Activated T-cell treated with anti-CD3 and anti-CD28 coated beads, Interleukin-2, amount 50 U/mL, for 4 hours (primary cell): ENCODE measurements around the gene LEMD2. TPM values are rescaled to one million over a fixed set of nuclear protein-coding genes. Genes with fewer than 3 reads are reported as not detected.

Experiments
- ATAC-seq, 2 donors: fragments of 200-7000 bp; cut with Tn5 transposase; one replicate each; pipeline ENCODE4 v1.10.0; 2021
- DNase-seq: peaks from one replicate; pipeline ENCODE4 v3.0.0-alpha.2; 2020
- H3K27me3 Mint-ChIP-seq: one replicate; pipeline ENCODE4 v1.8.0; 2021; ENCODE audit warnings: low read depth, mixed read lengths
- H3K36me3 Mint-ChIP-seq: one replicate; pipeline ENCODE4 v1.8.0; 2022; ENCODE audit warnings: mixed read lengths; ENCODE audit not compliant: insufficient read depth
- H3K4me1 Mint-ChIP-seq: one replicate; pipeline ENCODE4 v1.8.0; 2021; ENCODE audit warnings: low read depth, mixed read lengths
- H3K4me3 Mint-ChIP-seq: one replicate; pipeline ENCODE4 v1.8.0; 2021; ENCODE audit warnings: mild to moderate bottlenecking, moderate library complexity, mixed read lengths
- H3K9me3 Mint-ChIP-seq: one replicate; pipeline ENCODE4 v1.8.0; 2021; ENCODE audit warnings: mixed read lengths
- total RNA-seq, 3 donors: library from RNA; stranded (reverse); gene quantifications; one replicate each; pipeline ENCODE4 v1.2.1, GENCODE V29; 2021

LEMD2 gene
- total RNA-seq, 3 donors from 2014 or later: 44.4 to 51.8 (median 49.5) TPM

DNA sequence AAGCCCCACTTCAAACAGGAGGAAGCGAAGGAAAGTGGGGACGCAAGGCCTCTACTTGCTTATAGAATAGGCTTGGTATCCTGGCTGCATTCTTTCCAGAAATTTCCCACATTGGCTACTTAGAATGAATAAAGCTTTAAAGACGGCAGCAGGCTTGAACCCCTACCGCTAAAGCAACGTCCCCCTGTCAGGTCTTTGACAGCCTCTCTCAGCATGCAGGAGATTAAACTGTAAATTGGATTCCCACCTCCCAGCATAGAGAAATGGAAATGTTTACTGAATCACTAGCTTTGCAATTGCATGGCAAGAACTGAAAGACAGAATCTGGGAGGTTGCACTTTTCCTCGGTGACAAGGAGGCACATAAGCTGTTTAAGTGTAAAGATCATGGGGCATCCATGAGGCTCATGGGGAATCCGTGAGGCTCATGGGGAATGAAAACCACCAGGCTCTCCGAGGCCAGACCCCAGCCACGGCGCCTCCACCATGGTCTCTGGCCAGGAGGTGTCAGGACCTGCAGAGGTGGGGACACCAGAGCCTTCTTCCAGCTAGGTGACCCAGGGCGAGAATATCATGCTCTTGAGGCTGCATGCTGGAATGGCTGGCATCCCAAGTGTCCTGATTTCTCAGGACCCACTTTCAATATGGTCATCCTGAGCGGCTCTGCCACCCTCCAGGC, 10.3 kb downstream of the LEMD2 start:
- DNase-seq (no peak), ATAC-seq (no peak)
- no peaks in the 10 kb centered on the region for H3K9me3 Mint-ChIP-seq
- H3K36me3 Mint-ChIP-seq: peaks cover 49% of the 10 kb centered on the region
- peaks cover 10% of the 10 kb centered on the region for H3K4me1 Mint-ChIP-seq
- H3K27me3 Mint-ChIP-seq: no peaks in the 10 kb centered on the region
- H3K4me3 Mint-ChIP-seq: no peak overlapping the region

DNA sequence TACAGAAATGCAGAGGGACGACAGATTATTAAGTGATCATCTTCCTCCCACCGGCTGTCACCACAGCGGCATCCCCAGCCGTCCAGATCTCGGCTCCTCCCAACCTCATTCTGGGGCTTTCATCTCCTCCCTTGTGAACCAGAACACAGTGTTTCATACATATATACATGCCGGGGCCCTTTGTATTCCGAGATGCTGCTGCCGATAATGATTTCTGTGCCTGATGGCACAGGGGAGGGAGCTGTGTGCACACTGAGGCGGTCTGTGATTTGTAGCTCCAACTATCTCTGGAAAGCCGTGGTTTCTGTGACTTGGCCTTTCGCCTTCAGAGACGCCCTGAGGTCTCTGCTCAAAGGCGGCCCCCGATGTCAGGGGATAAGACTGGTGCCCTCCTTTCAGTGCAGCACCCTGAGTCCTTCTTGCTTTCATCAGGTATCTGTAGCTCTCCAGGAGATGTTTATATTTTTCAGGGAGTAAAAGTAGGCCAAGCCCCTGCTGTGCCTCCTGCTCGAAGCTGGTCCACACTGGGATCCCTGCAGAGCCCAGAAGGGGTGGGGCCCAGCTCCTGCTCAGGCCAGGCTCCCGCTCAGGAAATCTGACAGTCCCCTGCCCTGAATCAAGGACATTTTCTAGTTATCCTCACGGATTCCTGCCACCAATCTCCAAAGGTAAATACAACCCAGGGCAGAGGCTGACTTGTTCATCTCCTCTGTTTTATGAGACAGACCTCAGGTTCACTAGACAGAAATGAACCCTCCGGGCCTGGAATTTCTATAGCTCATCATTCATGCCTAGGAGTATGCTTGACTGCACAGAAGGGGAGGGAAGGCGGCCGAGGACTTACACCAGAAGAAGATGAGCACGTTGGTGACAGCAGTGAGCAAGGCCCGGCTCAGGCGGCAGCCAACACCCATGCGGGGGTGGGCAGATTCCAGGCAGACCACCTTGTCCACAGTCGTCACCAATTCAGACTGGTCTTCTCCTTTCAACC, 11.2 kb downstream of the LEMD2 start:
- Mint-ChIP-seq H3K27me3 (no peaks in the 10 kb centered on the region), H3K9me3 (no peaks in the 10 kb centered on the region), H3K36me3 (peaks cover 50% of the 10 kb centered on the region), H3K4me1 (peaks cover 8% of the 10 kb centered on the region), H3K4me3 (no peak overlapping the region)
- no peak for ATAC-seq
- no peak for DNase-seq

DNA sequence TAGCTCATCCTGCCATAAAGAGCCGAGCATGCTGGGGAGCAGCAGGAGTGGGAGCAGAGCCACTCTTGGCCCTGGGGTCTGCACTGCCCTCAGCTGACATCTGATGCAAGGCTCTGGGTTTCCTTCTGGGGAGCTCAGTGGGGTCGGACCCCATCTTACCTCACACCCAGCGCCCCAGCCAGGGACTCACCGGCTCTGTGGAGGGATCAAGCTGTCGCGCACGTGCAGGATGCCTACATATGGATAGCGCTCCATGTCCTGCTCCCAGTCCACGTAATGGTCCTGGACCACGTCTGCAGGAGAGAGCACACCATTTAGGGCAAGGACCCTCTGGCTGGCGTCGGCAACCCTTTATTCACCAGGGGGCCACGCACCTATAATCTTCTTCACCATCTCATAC, 12.2 kb downstream of the LEMD2 start:
- ATAC-seq (no peak), DNase-seq (no peak)
- Mint-ChIP-seq H3K4me3 (no peak overlapping the region), H3K9me3 (no peaks in the 10 kb centered on the region), H3K4me1 (peaks cover 5% of the 10 kb centered on the region), H3K27me3 (no peaks in the 10 kb centered on the region), H3K36me3 (peaks cover 46% of the 10 kb centered on the region)

GRCh38 chr6:33776186-33776585, 12.7 kb downstream of the LEMD2 start:
- no peaks in the 10 kb centered on the region for H3K27me3 Mint-ChIP-seq
- no peak for ATAC-seq
- no peaks in the 10 kb centered on the region for H3K9me3 Mint-ChIP-seq

DNA sequence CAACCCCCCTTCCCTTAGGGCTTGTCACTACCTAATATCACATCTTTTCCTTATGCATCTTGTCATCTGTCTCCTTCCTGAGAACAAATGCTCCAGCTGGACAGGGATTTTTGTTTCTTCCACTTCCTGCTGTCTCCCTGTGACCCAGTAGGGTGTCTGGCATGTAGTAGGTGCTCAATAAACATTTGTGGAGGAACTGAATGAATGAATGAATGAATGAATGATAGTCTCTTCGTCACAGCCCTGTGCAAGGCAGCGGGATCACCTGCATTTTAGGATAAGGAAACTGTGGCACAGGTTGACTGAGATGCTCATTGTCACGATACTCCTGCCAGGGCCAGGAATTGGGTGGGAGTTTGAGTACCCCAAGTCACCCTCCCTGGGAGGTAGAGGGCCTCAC, 14.2 kb downstream of the LEMD2 start:
- Mint-ChIP-seq H3K9me3 (no peaks in the 10 kb centered on the region), H3K27me3 (no peaks in the 10 kb centered on the region), H3K4me1 (peaks cover 5% of the 10 kb centered on the region), H3K4me3 (no peak overlapping the region), H3K36me3 (peaks cover 40% of the 10 kb centered on the region)
- no peak for ATAC-seq
- DNase-seq: no peak

More at GRCh38 chr6:33776186-33776585, 12.7 kb downstream of the LEMD2 start:
- Mint-ChIP-seq H3K4me1 (peaks cover 7% of the 10 kb centered on the region), H3K4me3 (no peak overlapping the region), H3K36me3 (peaks cover 45% of the 10 kb centered on the region)
- no peak for DNase-seq

DNA sequence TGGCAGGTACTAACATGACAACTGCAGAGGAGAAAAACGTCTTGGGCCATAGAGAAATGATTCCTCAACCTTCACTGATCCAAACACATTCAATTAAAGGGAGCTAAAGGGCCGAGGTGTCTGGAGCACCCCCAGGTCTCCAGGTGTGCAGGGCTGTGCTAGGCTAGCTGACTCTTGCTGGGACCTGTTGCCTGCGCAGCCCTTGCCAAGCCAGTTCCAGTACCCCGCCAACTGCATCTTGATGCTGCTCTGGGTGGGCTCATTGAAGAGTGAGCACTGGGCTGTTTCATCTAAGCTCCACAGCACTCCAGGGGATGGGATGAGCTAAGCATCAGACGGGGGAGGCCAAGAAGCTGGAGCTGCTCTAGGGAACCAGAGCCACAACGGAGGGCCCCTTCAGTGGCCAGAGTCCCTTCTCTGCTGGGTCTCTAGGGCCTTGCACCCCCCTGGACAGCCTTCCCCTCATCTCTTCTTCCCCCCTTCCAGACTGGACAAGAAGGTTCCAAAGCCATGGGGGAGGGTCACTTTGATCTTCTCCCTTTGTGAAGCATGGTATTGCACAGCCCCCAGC, 15.9 kb downstream of the LEMD2 start:
- Mint-ChIP-seq H3K36me3 (peaks cover 31% of the 10 kb centered on the region), H3K9me3 (no peaks in the 10 kb centered on the region), H3K27me3 (peaks cover 5% of the 10 kb centered on the region), H3K4me3 (no peak overlapping the region), H3K4me1 (peaks cover 5% of the 10 kb centered on the region)
- DNase-seq: no peak
- ATAC-seq: no peak

- peak in 1 of 2 donors; percentile 8 for ATAC-seq
- H3K9me3 Mint-ChIP-seq: no peaks in the 10 kb centered on the region
- no peak overlapping the region for H3K4me3 Mint-ChIP-seq
- H3K27me3 Mint-ChIP-seq: peaks cover 5% of the 10 kb centered on the region
- DNase-seq: no peak
- H3K36me3 Mint-ChIP-seq: peaks cover 26% of the 10 kb centered on the region
- H3K4me1 Mint-ChIP-seq: peaks cover 5% of the 10 kb centered on the region
Measured at GRCh38 chr6:33772082-33772830, 16.7 kb downstream of the LEMD2 start.

- peak; percentile 57 for DNase-seq
- H3K4me1 Mint-ChIP-seq: peaks cover 5% of the 10 kb centered on the region
- no peaks in the 10 kb centered on the region for H3K9me3 Mint-ChIP-seq
- H3K27me3 Mint-ChIP-seq: peaks cover 5% of the 10 kb centered on the region
- H3K36me3 Mint-ChIP-seq: peaks cover 23% of the 10 kb centered on the region
- no peak overlapping the region for H3K4me3 Mint-ChIP-seq
- ATAC-seq: peak; percentile 82 to 86
Measured at GRCh38 chr6:33771146-33772081, 17.5 kb downstream of the LEMD2 start.

GRCh38 chr6:33770833-33771145, 18.1 kb downstream of the LEMD2 start:
- Mint-ChIP-seq H3K9me3 (no peaks in the 10 kb centered on the region), H3K27me3 (peaks cover 5% of the 10 kb centered on the region), H3K4me3 (no peak overlapping the region), H3K4me1 (peaks cover 5% of the 10 kb centered on the region), H3K36me3 (peaks cover 17% of the 10 kb centered on the region)
- DNase-seq: no peak
- no peak for ATAC-seq

DNA sequence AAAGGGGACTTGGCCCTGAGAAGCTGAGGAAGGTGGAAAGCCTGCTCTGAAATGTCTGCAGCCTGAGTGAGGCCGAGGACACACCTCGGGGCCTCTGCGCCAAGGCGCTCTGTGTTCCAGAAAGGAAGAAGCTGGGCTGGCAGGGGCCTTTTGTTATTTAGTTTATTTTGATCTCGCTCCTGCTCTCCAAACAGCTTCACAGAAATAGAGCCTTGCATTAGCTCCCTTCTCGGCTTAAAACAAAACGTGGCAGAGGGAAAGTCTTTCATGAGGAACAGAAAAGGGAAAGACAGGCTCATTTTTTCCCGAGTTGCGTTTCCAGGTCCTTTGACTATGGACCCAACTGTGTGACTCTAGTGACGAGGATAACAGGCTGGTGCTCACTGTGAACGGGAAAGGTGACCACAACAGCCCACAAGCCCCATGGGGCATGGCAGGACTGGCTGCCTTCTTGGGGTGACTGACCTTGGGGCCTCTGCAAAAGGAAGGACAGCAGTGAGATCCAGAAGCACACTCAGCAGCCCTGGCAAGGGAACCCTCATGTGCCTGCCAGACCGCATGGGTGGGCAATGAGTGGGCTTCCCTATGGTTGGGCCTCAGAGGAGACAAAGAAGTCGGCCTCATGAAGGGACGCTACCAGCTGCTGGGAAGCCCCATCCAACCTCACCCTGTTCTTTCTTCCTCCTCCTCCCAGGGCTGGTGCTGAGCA, 18.7 kb downstream of the LEMD2 start:
- Mint-ChIP-seq H3K4me3 (no peak overlapping the region), H3K9me3 (no peaks in the 10 kb centered on the region), H3K27me3 (peaks cover 6% of the 10 kb centered on the region), H3K4me1 (peaks cover 5% of the 10 kb centered on the region), H3K36me3 (peaks cover 13% of the 10 kb centered on the region)
- DNase-seq (no peak), ATAC-seq (no peak)

- H3K27me3 Mint-ChIP-seq: peaks cover 6% of the 10 kb centered on the region
- no peaks in the 10 kb centered on the region for H3K9me3 Mint-ChIP-seq
- H3K4me1 Mint-ChIP-seq: peaks cover 5% of the 10 kb centered on the region
- no peak overlapping the region for H3K4me3 Mint-ChIP-seq
- DNase-seq: no peak
- no peak for ATAC-seq
- peaks cover 11% of the 10 kb centered on the region for H3K36me3 Mint-ChIP-seq
Measured at GRCh38 chr6:33769248-33769821, 19.6 kb downstream of the LEMD2 start.

DNA sequence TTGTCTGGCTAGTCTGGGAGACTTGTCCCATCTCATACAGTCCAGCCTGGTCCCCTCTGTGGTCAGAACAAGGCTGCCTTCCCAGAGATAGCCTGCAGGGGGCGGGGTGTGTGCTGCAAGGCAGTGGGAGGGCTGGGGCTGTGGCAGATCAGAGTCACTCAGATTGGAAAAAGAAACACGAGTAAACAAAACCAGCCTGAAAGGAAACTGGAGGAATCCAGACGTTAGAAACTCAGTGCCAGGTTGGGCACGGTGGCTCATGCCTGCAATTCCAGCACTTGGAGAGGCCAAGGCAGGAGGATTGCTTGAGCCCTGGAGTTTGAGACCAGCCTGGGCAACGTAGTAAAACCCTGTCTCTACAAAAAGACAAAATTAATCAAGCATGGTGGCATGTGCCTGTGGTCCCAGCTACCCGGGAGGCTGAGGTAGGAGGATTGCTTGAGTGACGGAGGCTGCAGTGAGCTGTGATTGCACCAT, 20.2 kb downstream of the LEMD2 start:
- H3K9me3 Mint-ChIP-seq: no peaks in the 10 kb centered on the region
- ATAC-seq (peak; percentile 73 to 75), DNase-seq (peak; percentile 66)
- peaks cover 11% of the 10 kb centered on the region for H3K36me3 Mint-ChIP-seq
- peaks cover 5% of the 10 kb centered on the region for H3K4me1 Mint-ChIP-seq
- no peak overlapping the region for H3K4me3 Mint-ChIP-seq
- peaks cover 9% of the 10 kb centered on the region for H3K27me3 Mint-ChIP-seq
